ENCODE results near the gene XRCC6.

Gene XRCC6

GRCh38 chr22:41638748-41639147 is 17.7 kb downstream of the XRCC6 start:
- POLR2A ChIA-PET, result interaction anchor here (2.5 kb wide), 1 partner anchor 17 kb away, joined by 7 read pairs; the partner anchor contains the start of genes DESI1 and XRCC6
- no peak overlapping the region for H3K4me3 ChIP-seq (ENCODE audit: low read depth, low read length)
- CTCF ChIA-PET, result interaction anchor here (1.3 to 2.1 kb wide), 3 partner anchors 13 to 28 kb away, joined by 4 to 6 read pairs (median 5); no protein-coding TSS in a partner anchor
- no peak for TF ChIP-seq CTCF (IDR thresholded peaks at IDR 0.05; ENCODE audit: insufficient read depth, low read length, missing control alignments)
- DNase-seq (ENCODE audit: low read depth, low spot score), result no peak

GRCh38 chr22:41641854-41642253 is 20.8 kb downstream of the XRCC6 start:
- H3K4me3 ChIP-seq (ENCODE audit: low read depth, low read length), result no peak overlapping the region
- DNase-seq (ENCODE audit: low read depth, low spot score), result no peak
- TF ChIP-seq CTCF (IDR thresholded peaks at IDR 0.05; ENCODE audit: insufficient read depth, low read length, missing control alignments), result no peak
- ChIA-PET CTCF (no interaction called here), POLR2A (no interaction called here)

DNA sequence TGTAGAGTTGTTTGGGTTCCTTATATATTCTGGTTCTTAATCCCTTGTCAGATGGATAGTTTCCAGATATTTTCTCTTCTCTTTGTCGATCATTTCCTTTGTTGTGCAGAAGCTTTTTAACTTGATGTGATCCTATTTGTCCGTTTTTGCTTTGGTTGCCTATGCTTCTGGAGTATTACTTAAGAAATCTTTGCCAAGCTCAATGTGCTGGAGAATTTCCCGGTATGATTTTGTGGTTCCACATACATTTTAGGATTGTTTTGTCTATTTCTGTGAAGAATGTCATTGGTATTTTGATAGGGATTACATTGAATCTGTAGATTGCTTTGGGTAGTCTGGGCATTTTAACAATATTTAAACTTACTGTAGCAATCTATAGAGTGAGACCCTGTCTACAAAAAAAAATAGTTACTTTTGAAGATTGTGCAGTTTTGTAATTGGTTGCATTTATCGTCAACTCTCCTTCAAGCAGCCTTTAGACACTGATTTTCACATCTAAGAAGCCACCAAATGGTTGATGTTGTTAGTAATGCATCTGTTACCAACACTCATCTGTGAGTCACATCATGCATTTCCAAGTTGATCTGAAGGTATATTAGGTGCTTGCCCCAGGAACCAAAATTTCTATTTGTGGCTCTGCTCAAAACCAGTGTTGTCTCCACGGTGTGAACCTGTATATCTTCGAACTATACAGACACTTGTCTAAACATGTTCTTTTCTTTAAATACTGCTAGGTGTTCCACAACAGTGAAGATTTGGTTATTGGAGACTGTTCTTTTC is 21.4 kb downstream of the XRCC6 start:
- CTCF ChIA-PET, result interaction anchor here (1.1 to 1.4 kb wide), 3 partner anchors 23 to 99 kb away, joined by 3 read pairs; partner anchors contain the start of gene POLR3H
- POLR2A ChIA-PET, result interaction anchor here (0.9 kb wide), 1 partner anchor 22 kb away, joined by 4 read pairs; the partner anchor contains the start of genes DESI1 and XRCC6
- no peak for DNase-seq (ENCODE audit: low read depth, low spot score)
- H3K4me3 ChIP-seq (ENCODE audit: low read depth, low read length), result no peak overlapping the region
- TF ChIP-seq CTCF (IDR thresholded peaks at IDR 0.05; ENCODE audit: insufficient read depth, low read length, missing control alignments), result no peak

- ChIA-PET CTCF (interaction anchor here (11.7 kb wide), 1 partner anchor 17 kb away, joined by 123 read pairs; no protein-coding TSS in a partner anchor), POLR2A (no interaction called here)
- H3K4me3 ChIP-seq (ENCODE audit: low read depth, low read length), result no peak overlapping the region
- no peak for DNase-seq (ENCODE audit: low read depth, low spot score)
- TF ChIP-seq CTCF (IDR thresholded peaks at IDR 0.05; ENCODE audit: insufficient read depth, low read length, missing control alignments), result no peak
Observed at GRCh38 chr22:41647771-41648170, 26.7 kb downstream of the XRCC6 start.

GRCh38 chr22:41648432-41648831 is 27.3 kb downstream of the XRCC6 start:
- no peak for DNase-seq (ENCODE audit: low read depth, low spot score)
- no peak overlapping the region for H3K4me3 ChIP-seq (ENCODE audit: low read depth, low read length)
- TF ChIP-seq CTCF (IDR thresholded peaks at IDR 0.05; ENCODE audit: insufficient read depth, low read length, missing control alignments), result no peak
- CTCF ChIA-PET, result interaction anchor here (0.9 to 11.7 kb wide), 3 partner anchors 12 to 49 kb away, joined by 3 to 123 read pairs (median 5); no protein-coding TSS in a partner anchor
- POLR2A ChIA-PET, result no interaction called here

- POLR2A ChIA-PET, result no interaction called here
- no peak for TF ChIP-seq CTCF (IDR thresholded peaks at IDR 0.05; ENCODE audit: insufficient read depth, low read length, missing control alignments)
- no peak for DNase-seq (ENCODE audit: low read depth, low spot score)
- no peak overlapping the region for H3K4me3 ChIP-seq (ENCODE audit: low read depth, low read length)
- CTCF ChIA-PET, result interaction anchor here (1.6 to 11.7 kb wide), 4 partner anchors 10 to 47 kb away, joined by 5 to 123 read pairs (median 8); no protein-coding TSS in a partner anchor
Observed at GRCh38 chr22:41650229-41650628, 29.1 kb downstream of the XRCC6 start.

Data from AG04449 (cell line).